Neural progenitor cell (in vitro differentiated cells): ENCODE measurements around the gene CDC42BPA. TPM values are rescaled to one million over a fixed set of nuclear protein-coding genes. Genes with fewer than 3 reads are reported as not detected.

Experiments
- DNase-seq: peaks from one replicate; pipeline ENCODE4 v3.0.0-alpha.2; 2016; ENCODE audit warnings: low spot score
- H2AFZ ChIP-seq: fragments of 200-600 bp; sonication (generic); replicated peaks from 2 replicates; pipeline ENCODE4 v1.6.1; 2016; ENCODE audit warnings: antibody characterized with exemption
- H3F3A ChIP-seq: fragments of 200-600 bp; sonication (generic); 2 replicates; pipeline ENCODE4 v1.6.1; 2016; ENCODE audit warnings: antibody characterized with exemption, low read depth
- H3K27ac ChIP-seq: fragments of 200-600 bp; sonication (generic); 2 replicates; pipeline ENCODE4 v1.5.1; 2016; ENCODE audit warnings: mild to moderate bottlenecking
- H3K27me3 ChIP-seq: fragments of 200-600 bp; sonication (generic); 2 replicates; pipeline ENCODE4 v1.6.1; 2016; ENCODE audit warnings: mild to moderate bottlenecking, moderate library complexity
- H3K36me3 ChIP-seq: fragments of 200-600 bp; sonication (generic); 2 replicates; pipeline ENCODE4 v1.5.1; 2016
- H3K4me1 ChIP-seq: fragments of 200-600 bp; sonication (generic); 2 replicates; pipeline ENCODE4 v1.6.1; 2016; ENCODE audit warnings: mixed run types
- H3K4me2 ChIP-seq: fragments of 200-600 bp; sonication (generic); 2 replicates; pipeline ENCODE4 v1.6.1; 2016
- H3K4me3 ChIP-seq: fragments of 200-600 bp; sonication (generic); 2 replicates; pipeline ENCODE4 v1.5.1; 2016
- H3K79me2 ChIP-seq: fragments of 200-600 bp; sonication (generic); 2 replicates; pipeline ENCODE4 v1.6.1; 2016; ENCODE audit warnings: low read depth
- H3K9ac ChIP-seq: fragments of 200-600 bp; sonication (generic); 2 replicates; pipeline ENCODE4 v1.6.1; 2016
- H3K9me3 ChIP-seq: fragments of 200-600 bp; sonication (generic); 2 replicates; pipeline ENCODE4 v1.5.1; 2016; ENCODE audit warnings: low read depth
- H4K20me1 ChIP-seq: fragments of 200-600 bp; sonication (generic); 2 replicates; pipeline ENCODE4 v1.6.1; 2016; ENCODE audit warnings: low read depth
- H3K27ac Mint-ChIP-seq: 3 replicates; pipeline ENCODE4 v1.8.0; 2021; ENCODE audit warnings: mixed read lengths
- H3K27me3 Mint-ChIP-seq: 2 replicates; pipeline ENCODE4 v1.8.0; 2022; ENCODE audit warnings: low read depth, mild to moderate bottlenecking, inconsistent platforms, moderate library complexity, mixed read lengths; ENCODE audit not compliant: insufficient read depth
- H3K36me3 Mint-ChIP-seq: 3 replicates; pipeline ENCODE4 v1.8.0; 2021; ENCODE audit warnings: mixed read lengths
- H3K4me1 Mint-ChIP-seq: 3 replicates; pipeline ENCODE4 v1.8.0; 2021; ENCODE audit warnings: mixed read lengths
- H3K4me3 Mint-ChIP-seq: 3 replicates; pipeline ENCODE4 v1.8.0; 2021; ENCODE audit warnings: mild to moderate bottlenecking, moderate library complexity, mixed read lengths
- H3K9me3 Mint-ChIP-seq: 3 replicates; pipeline ENCODE4 v1.8.0; 2020; ENCODE audit warnings: mixed read lengths
- CTCF ChIP-seq: fragments of 200-600 bp; sonication (generic); IDR thresholded peaks from 2 replicates; pipeline ENCODE4 v1.5.1; 2017; ENCODE audit warnings: antibody characterized with exemption, mild to moderate bottlenecking
- EZH2 ChIP-seq: fragments of 200-600 bp; sonication (generic); IDR thresholded peaks from 2 replicates; pipeline ENCODE4 v1.6.1; 2017; ENCODE audit warnings: antibody characterized with exemption, mild to moderate bottlenecking, moderate library complexity
- EZH2phosphoT487 ChIP-seq: fragments of 200-600 bp; sonication (generic); IDR thresholded peaks from 2 replicates; pipeline ENCODE4 v1.6.1; 2017; ENCODE audit warnings: antibody characterized with exemption
- total RNA-seq: library from RNA; depleted of rRNA; stranded (reverse); fragments of >200 nt; gene quantifications from 2 replicates; pipeline ENCODE4 v1.2.3, GENCODE V29; 2015; ENCODE audit warnings: low replicate concordance

The CDC42BPA gene
- total RNA-seq, 1 donor from 2014 or later: 54.7 TPM

- Histone ChIP-seq H3K27me3 (no peaks in the 10 kb centered on the region), H3K4me1 (peaks cover 11% of the 10 kb centered on the region), H3K4me3 (no peak overlapping the region), H3K9ac (no peak overlapping the region), H3K27ac (no peak overlapping the region), H3K9me3 (no peaks in the 10 kb centered on the region), H3F3A (no peaks in the 10 kb centered on the region), H3K4me2 (no peak overlapping the region), H3K79me2 (peaks cover 15% of the 10 kb centered on the region), H3K36me3 (no peaks in the 10 kb centered on the region), H4K20me1 (no peaks in the 10 kb centered on the region), H2AFZ (no peak overlapping the region)
- no peak for DNase-seq
- H3K27me3 Mint-ChIP-seq: peaks cover 7% of the 10 kb centered on the region
- no peak overlapping the region for H3K27ac Mint-ChIP-seq
- H3K4me1 Mint-ChIP-seq: peaks cover 26% of the 10 kb centered on the region
- H3K36me3 Mint-ChIP-seq: no peaks in the 10 kb centered on the region
- no peak for TF ChIP-seq EZH2phosphoT487
- no peak for TF ChIP-seq EZH2
- no peak for TF ChIP-seq CTCF
- H3K9me3 Mint-ChIP-seq: no peaks in the 10 kb centered on the region
- no peak overlapping the region for H3K4me3 Mint-ChIP-seq
These were observed 372.0 kb downstream of the CDC42BPA start for GRCh38 chr1:226946285-226946684.

- Histone ChIP-seq H2AFZ (no peak overlapping the region), H3K4me3 (no peak overlapping the region), H3K4me2 (peak overlapping the region; percentile 44), H3K27me3 (peaks cover 3% of the 10 kb centered on the region), H3K36me3 (no peaks in the 10 kb centered on the region), H3K9ac (no peak overlapping the region), H3K79me2 (peaks cover 19% of the 10 kb centered on the region), H3K4me1 (peaks cover 11% of the 10 kb centered on the region), H3F3A (no peaks in the 10 kb centered on the region), H3K27ac (no peak overlapping the region), H3K9me3 (no peaks in the 10 kb centered on the region), H4K20me1 (no peaks in the 10 kb centered on the region)
- H3K36me3 Mint-ChIP-seq: no peaks in the 10 kb centered on the region
- no peak for DNase-seq
- H3K27ac Mint-ChIP-seq: no peak overlapping the region
- peaks cover 6% of the 10 kb centered on the region for H3K27me3 Mint-ChIP-seq
- TF ChIP-seq EZH2phosphoT487 (no peak), EZH2 (no peak), CTCF (no peak)
- peaks cover 30% of the 10 kb centered on the region for H3K4me1 Mint-ChIP-seq
- no peaks in the 10 kb centered on the region for H3K9me3 Mint-ChIP-seq
- H3K4me3 Mint-ChIP-seq: no peak overlapping the region
These were observed 372.4 kb downstream of the CDC42BPA start for GRCh38 chr1:226945858-226946245.

GRCh38 chr1:226945106-226945857, 373.0 kb downstream of the CDC42BPA start:
- H3K4me1 Mint-ChIP-seq: peaks cover 33% of the 10 kb centered on the region
- no peaks in the 10 kb centered on the region for H4K20me1 ChIP-seq
- no peaks in the 10 kb centered on the region for H3K9me3 ChIP-seq
- H3K4me1 ChIP-seq: peaks cover 11% of the 10 kb centered on the region
- peaks cover 21% of the 10 kb centered on the region for H3K79me2 ChIP-seq
- no peaks in the 10 kb centered on the region for H3K36me3 Mint-ChIP-seq
- H3K27ac Mint-ChIP-seq: peak overlapping the region; percentile 26
- peaks cover 7% of the 10 kb centered on the region for H3K27me3 ChIP-seq
- no peak overlapping the region for H2AFZ ChIP-seq
- DNase-seq: peak; percentile 53
- peak overlapping the region; percentile 44 for H3K4me2 ChIP-seq
- no peak overlapping the region for H3K9ac ChIP-seq
- TF ChIP-seq CTCF (no peak), EZH2phosphoT487 (no peak), EZH2 (no peak)
- H3K27me3 Mint-ChIP-seq: peaks cover 6% of the 10 kb centered on the region
- no peaks in the 10 kb centered on the region for H3K9me3 Mint-ChIP-seq
- H3K4me3 Mint-ChIP-seq: no peak overlapping the region
- no peaks in the 10 kb centered on the region for H3F3A ChIP-seq
- no peak overlapping the region for H3K4me3 ChIP-seq
- H3K36me3 ChIP-seq: no peaks in the 10 kb centered on the region
- H3K27ac ChIP-seq: no peak overlapping the region
